Type B pancreatic cell (in vitro differentiated cells): ENCODE data around the gene GALNT12. TPM values are rescaled to one million over a fixed set of nuclear protein-coding genes. Genes with fewer than 3 reads are reported as not detected.

Source experiments
- DNase-seq: peaks from one replicate; pipeline ENCODE4 v3.0.0; 2021; ENCODE audit warnings: mixed read lengths; ENCODE audit not compliant: unreplicated experiment; ENCODE audit errors: extremely low spot score
- H3K27ac Mint-ChIP-seq: 2 replicates; pipeline ENCODE4 v1.8.0; 2021; ENCODE audit warnings: mild to moderate bottlenecking, mixed read lengths
- H3K27me3 Mint-ChIP-seq: 2 replicates; pipeline ENCODE4 v1.8.0; 2021; ENCODE audit warnings: mixed read lengths
- H3K36me3 Mint-ChIP-seq: 2 replicates; pipeline ENCODE4 v1.8.0; 2021; ENCODE audit warnings: mixed read lengths
- H3K4me1 Mint-ChIP-seq: one replicate; pipeline ENCODE4 v1.8.0; 2021; ENCODE audit warnings: mixed read lengths; ENCODE audit not compliant: unreplicated experiment
- H3K4me3 Mint-ChIP-seq: 2 replicates; pipeline ENCODE4 v1.8.0; 2021; ENCODE audit warnings: mild to moderate bottlenecking, mixed read lengths
- H3K9me3 Mint-ChIP-seq: 2 replicates; pipeline ENCODE4 v1.8.0; 2021; ENCODE audit warnings: mixed read lengths
- CTCF ChIP-seq: fragments of 200-600 bp; sonication (generic); conservative IDR thresholded peaks from 2 replicates; pipeline ENCODE4 v1.5.0; 2021; ENCODE audit warnings: antibody characterized with exemption, mild to moderate bottlenecking
- total RNA-seq: library from RNA; stranded (reverse); gene quantifications from 2 replicates; pipeline ENCODE4 v1.2.1, GENCODE V29; 2021; ENCODE audit warnings: low replicate concordance

Gene GALNT12
- total RNA-seq, 1 donor from 2014 or later = 25.8 TPM

- Mint-ChIP-seq H3K4me3 (no peak overlapping the region), H3K4me1 (no peaks in the 10 kb centered on the region), H3K9me3 (no peaks in the 10 kb centered on the region), H3K27me3 (peaks cover 22% of the 10 kb centered on the region), H3K36me3 (no peaks in the 10 kb centered on the region), H3K27ac (no peak overlapping the region)
- no peak for DNase-seq
- no peak for TF ChIP-seq CTCF
These were observed 80.5 kb downstream of the GALNT12 start for GRCh38 chr9:98887918-98888510.

DNA sequence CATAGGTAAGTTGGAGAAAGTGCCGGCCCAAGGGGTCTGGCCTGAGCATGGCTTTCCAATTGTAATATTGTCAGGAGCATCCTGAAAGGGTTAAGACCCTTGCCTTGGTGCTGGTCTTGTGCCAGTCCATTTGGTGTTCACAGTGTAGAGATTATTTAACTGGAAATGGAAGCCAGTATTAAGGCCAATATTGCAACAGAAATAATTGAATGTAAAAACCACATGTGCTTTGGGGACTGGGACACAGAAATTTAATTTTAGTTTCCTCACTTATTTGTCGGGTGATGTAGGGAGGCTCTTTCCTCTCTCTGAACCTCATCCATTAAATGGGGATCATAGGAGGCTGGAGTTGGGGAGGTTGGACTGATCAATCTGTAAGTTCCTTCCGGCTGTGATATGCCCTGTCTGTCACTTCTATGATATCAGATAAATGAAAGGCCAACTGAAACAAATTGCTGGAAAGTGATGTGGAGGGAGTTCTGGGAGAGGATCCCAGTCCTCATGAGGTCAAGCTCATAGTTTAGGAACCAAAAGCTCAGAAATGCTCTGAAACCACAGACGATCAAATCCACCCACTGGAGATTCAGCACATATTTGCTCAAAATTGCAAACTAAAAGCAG, 81.4 kb downstream of the GALNT12 start:
- no peak for DNase-seq
- no peaks in the 10 kb centered on the region for H3K4me1 Mint-ChIP-seq
- peaks cover 14% of the 10 kb centered on the region for H3K27me3 Mint-ChIP-seq
- H3K27ac Mint-ChIP-seq = no peak overlapping the region
- no peaks in the 10 kb centered on the region for H3K36me3 Mint-ChIP-seq
- no peak overlapping the region for H3K4me3 Mint-ChIP-seq
- H3K9me3 Mint-ChIP-seq = no peaks in the 10 kb centered on the region
- TF ChIP-seq CTCF = no peak

GRCh38 chr9:98890256-98890655, 82.8 kb downstream of the GALNT12 start:
- Mint-ChIP-seq H3K27me3 (peaks cover 14% of the 10 kb centered on the region), H3K27ac (no peak overlapping the region), H3K36me3 (no peaks in the 10 kb centered on the region), H3K4me3 (no peak overlapping the region), H3K9me3 (no peaks in the 10 kb centered on the region), H3K4me1 (no peaks in the 10 kb centered on the region)
- TF ChIP-seq CTCF = no peak
- DNase-seq = no peak

DNA sequence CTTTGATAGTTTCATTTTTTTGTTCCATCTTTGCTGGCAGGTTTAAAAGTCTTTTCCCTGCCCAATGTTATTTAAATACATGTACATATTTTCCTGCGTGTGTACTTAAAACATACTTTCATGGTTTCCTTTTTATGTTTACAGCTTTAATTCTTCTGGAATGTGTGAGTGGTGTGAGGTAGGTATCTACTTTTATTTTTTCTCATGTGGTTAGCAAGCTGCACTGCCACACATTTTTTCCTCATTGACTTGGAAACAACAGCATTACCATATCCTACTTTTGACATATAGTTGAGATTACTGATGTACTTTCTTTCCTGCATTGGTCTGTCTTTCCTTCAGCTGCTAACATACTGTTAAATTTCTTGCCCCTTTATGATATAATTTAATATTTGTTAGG, 84.8 kb downstream of the GALNT12 start:
- Mint-ChIP-seq H3K36me3 (no peaks in the 10 kb centered on the region), H3K27ac (no peak overlapping the region), H3K9me3 (peaks cover 2% of the 10 kb centered on the region), H3K4me3 (no peak overlapping the region), H3K27me3 (peaks cover 12% of the 10 kb centered on the region), H3K4me1 (no peaks in the 10 kb centered on the region)
- TF ChIP-seq CTCF = no peak
- DNase-seq = no peak

- TF ChIP-seq CTCF = no peak
- DNase-seq = no peak
- Mint-ChIP-seq H3K4me3 (no peak overlapping the region), H3K27ac (no peak overlapping the region), H3K4me1 (no peaks in the 10 kb centered on the region), H3K36me3 (no peaks in the 10 kb centered on the region), H3K27me3 (peaks cover 13% of the 10 kb centered on the region), H3K9me3 (peaks cover 3% of the 10 kb centered on the region)
These were observed 85.2 kb downstream of the GALNT12 start for GRCh38 chr9:98892690-98893089.
